Posterior vena cava (tissue), 2 donors: ENCODE results near the gene LDLRAD3. TPM values are rescaled to one million over a fixed set of nuclear protein-coding genes. Genes with fewer than 3 reads are reported as not detected.

Experiments used
- DNase-seq: peaks from one replicate; pipeline ENCODE4 v3.0.0-alpha.2; 2020; ENCODE audit warnings: low spot score
- intact Hi-C, 2 donors: fragments of 100-400 bp; cut with DNase I; formaldehyde crosslinking; loops; one replicate each; pipeline versions ENCODE4 v1.14.1 to v1.14.2; 2022 to 2023
- total RNA-seq, 2 donors: library from RNA; stranded (reverse); fragmentation: NEBNext Ultra II Directional; extraction: Animal tissue kit (Norgen Biotek cat#: 25700); gene quantifications; one replicate each; pipeline ENCODE4 v1.2.1, GENCODE V29; 2021
- donor health status: DM: yes; HTN: yes; CAD: no.
- donor health status: DM: yes; HTN: yes; CAD: no.

Gene LDLRAD3
- total RNA-seq, 2 donors from 2014 or later: 12.4 to 18.4 TPM

DNA sequence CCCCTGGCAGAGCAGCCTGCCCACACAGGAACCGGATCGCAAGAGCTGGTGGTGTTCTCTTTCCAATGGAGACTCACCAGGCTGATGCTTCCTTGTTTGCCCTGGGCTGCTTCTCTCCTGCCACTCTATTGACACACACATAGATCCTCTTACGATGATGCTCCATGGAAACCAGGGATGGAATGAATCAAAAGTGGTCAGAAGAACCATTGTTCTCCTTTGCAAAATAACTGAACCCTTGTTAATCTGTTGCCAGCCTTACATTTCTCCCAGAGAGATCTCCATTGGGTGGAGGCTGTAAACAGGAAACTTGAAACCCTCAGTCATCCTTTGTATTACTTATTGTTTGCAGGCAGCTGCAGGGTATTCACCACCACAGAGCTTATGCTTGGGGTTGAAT, 24.6 kb upstream of the LDLRAD3 start:
- intact Hi-C loops: no loop called here
- no peak for DNase-seq

GRCh38 chr11:35923452-35923851, 20.4 kb upstream of the LDLRAD3 start:
- no peak for DNase-seq
- intact Hi-C loops: loop anchor here in 1 of 2 donors (10.0 kb wide), 1 partner anchor 1909 kb away; no protein-coding TSS in a partner anchor

DNA sequence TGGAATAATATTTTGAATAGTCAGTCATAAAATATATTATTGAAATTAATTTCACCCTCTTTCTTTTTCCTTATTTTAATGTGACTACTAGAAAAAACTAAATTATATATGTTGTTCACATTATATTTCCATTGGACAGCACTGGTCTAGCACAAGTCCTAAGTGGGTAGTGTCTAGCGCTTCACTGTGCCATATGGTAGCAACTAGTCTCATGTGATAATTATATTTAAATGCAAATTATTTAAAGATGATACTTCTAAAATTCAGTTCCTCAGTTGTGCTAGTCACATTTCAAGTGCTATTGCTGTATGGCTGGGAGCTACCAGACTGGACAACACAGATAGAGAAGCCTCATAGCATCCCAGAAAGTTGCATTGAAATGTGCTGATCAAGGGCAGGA, 19.1 kb upstream of the LDLRAD3 start:
- intact Hi-C loops: loop anchor here in 1 of 2 donors (10.0 kb wide), 1 partner anchor 1910 kb away; no protein-coding TSS in a partner anchor

GRCh38 chr11:35927104-35927503, 16.8 kb upstream of the LDLRAD3 start:
- no peak for DNase-seq
- intact Hi-C loops: loop anchor here in 1 of 2 donors (10.0 kb wide), 1 partner anchor 1912 kb away; no protein-coding TSS in a partner anchor

More for the DNA sequence above, 19.1 kb upstream of the LDLRAD3 start:
- no peak for DNase-seq

GRCh38 chr11:35927682-35928081, 16.2 kb upstream of the LDLRAD3 start:
- peak; percentile 84 for DNase-seq
- intact Hi-C loops: loop anchor here in 1 of 2 donors (10.0 kb wide), 1 partner anchor 1913 kb away; no protein-coding TSS in a partner anchor

GRCh38 chr11:35928688-35929395, 15.0 kb upstream of the LDLRAD3 start:
- DNase-seq: no peak
- intact Hi-C loops: loop anchor here in 1 of 2 donors (10.0 kb wide), 1 partner anchor 1914 kb away; no protein-coding TSS in a partner anchor

DNA sequence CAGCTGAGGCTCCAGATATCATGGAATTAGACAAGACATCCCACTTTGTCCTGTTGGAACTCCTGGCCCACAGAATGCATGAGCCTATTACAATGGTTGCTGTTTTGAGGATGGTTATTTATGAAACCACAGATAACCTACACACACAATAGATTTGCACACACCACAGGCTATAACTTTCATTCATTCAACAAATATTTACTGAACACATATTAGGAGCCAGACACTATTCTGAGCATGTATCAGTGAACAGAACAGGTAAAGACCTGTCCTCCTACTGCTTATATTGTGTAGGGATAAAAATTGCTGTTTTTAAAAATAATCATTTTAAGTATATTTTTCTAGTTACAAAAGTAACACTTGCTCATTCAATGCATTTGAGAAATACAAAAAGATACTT, 13.4 kb upstream of the LDLRAD3 start:
- DNase-seq: no peak
- intact Hi-C loops: no loop called here

GRCh38 chr11:35932121-35932520, 11.7 kb upstream of the LDLRAD3 start:
- intact Hi-C loops: no loop called here
- DNase-seq: no peak

GRCh38 chr11:35932681-35933319, 11.1 kb upstream of the LDLRAD3 start:
- no peak for DNase-seq
- intact Hi-C loops: no loop called here

- intact Hi-C loops: no loop called here
- no peak for DNase-seq
Observed at GRCh38 chr11:35933320-35933871, 10.5 kb upstream of the LDLRAD3 start.

DNA sequence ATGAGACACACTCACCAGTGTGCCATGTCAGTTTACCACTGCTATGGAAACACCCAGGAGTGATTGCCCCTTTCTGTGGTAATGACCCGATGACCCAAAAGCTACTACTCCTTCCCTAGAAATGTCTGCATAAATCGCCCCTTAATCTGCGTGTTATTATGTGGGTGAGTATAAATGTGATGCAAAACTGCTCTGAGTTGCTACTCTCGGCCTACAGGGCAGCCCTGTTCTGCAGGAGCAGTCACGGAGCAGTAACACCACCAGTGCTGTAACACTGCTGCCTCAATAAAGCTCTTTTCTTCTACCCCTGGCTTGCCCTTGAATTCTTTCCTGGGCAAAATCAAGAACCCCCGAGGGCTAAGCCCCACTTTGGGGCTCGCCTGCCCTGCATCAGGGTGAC, 9.6 kb upstream of the LDLRAD3 start:
- DNase-seq: no peak
- intact Hi-C loops: no loop called here

GRCh38 chr11:35934981-35935380, 8.9 kb upstream of the LDLRAD3 start:
- no peak for DNase-seq

DNA sequence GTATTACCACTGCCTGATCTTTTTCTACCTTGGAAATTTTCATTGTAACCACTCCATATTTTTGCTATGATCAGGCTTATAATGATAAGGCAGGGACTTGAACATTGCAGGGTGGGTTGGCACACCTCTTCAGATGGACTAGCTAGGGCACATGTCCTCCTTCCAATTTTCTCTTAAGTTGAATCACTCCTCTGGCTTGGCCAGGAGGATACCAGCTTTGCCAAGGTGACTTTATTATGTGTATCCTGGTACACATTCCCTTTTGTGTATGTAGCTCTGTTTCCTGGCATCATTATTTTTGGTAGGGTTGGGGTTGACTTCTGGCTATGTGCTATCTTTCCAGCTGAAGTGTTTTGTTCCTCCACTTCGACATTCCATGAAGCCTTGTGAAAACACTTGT, 8.5 kb upstream of the LDLRAD3 start:
- no peak for DNase-seq
- intact Hi-C loops: no loop called here

More at GRCh38 chr11:35934981-35935380, 8.9 kb upstream of the LDLRAD3 start:
- intact Hi-C loops: no loop called here

- no peak for DNase-seq
- intact Hi-C loops: no loop called here
Observed at GRCh38 chr11:35937111-35937510, 6.8 kb upstream of the LDLRAD3 start.

- intact Hi-C loops: no loop called here
- DNase-seq: no peak
Observed at GRCh38 chr11:35937700-35938099, 6.2 kb upstream of the LDLRAD3 start.

DNA sequence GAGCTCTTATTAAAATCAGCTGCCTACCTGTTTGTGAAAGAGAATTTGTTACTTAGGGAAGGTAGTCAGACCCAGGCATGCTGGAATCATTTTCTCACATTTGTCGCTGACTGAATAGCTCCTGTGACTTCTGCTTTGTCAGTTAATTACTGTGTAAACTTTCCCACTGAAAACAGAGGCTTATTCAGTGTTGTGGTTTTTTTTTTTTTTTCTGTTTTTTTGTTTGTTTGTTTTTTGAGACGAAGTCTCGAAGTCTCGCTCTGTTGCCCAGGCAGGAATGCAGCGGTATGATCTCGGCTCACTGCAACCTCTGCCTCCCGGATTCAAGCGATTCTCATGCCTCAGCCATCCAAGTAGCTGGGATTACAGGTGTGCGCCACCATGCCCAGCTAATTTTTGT, 5.6 kb upstream of the LDLRAD3 start:
- intact Hi-C loops: no loop called here
- DNase-seq: no peak

DNA sequence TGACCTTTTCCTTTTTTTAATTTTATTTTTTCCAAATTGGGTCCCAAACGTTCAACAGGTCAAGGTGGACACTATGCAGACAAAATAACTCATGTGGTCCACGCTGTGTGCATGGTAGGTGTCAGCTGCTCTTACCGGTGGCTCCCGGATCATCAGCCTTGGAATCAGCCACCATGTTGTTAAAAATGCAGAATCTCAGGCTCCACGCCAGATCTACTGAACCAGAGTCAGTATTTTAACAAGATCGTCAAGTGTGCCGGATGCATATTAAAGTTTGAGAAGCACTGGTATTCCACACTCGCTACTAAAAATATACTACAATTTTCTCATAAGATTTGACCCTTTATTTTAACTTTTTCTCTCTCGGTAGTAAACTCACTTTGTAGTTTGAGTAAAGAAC, 553 bp upstream of the LDLRAD3 start:
- intact Hi-C loops: loop anchor here (10.0 kb wide), 2 partner anchors 71 to 1239 kb away; no protein-coding TSS in a partner anchor
- DNase-seq: no peak

DNA sequence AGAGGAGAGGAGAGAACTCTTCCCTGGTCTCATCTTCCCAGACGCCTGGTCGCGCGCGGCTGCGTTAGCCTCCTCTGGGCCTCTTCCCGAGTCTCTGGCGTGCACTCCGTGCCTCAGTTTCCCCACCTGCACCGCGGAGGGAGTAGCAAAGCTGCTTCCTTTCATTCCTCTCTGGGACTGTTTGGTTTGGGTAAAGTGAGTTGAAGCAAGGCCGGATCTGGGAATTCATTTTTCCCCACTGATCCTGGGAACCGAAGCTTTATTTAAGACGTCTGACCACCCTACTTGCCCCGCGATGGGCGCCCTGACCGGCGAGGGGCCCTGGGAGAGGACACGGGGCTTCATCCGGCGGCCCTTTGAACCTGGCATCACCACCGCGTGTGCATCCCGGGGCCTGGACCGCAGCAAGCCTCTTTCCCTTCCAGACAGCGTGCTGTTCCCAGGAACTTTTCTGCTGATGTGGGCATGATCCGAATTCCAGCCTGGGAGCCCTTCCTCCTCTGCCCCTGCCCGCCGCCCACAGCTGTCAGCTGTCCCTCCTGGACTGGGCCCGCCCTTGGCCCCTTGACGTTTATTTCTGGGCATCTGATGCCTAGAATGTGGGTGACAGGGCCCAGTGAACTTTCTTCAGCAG, 758 bp downstream of the LDLRAD3 start:
- intact Hi-C loops: loop anchor here (10.0 kb wide), 2 partner anchors 70 to 1240 kb away; no protein-coding TSS in a partner anchor

DNA sequence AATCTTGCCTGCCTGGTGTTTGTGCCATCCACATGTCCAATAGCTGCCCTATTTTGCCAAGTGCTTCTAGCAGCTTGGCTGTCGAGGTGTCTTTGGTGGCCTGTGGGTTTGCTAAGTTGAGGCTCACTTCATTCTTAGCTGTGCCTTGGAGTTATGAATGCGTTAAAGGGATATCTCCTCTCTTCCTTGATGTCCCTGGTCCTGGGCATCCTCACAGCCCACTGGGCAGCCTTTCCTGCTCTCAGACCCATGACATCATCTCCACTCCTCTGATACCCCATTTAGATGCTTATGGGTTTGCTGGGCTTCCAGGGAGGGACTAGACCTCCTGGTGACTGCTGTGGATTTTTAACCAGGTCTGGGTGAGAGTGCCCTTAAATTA, 1.3 kb downstream of the LDLRAD3 start:
- intact Hi-C loops: loop anchor here (10.0 kb wide), 2 partner anchors 70 to 1240 kb away; no protein-coding TSS in a partner anchor
- no peak for DNase-seq

More for the DNA sequence above, 758 bp downstream of the LDLRAD3 start:
- no peak for DNase-seq

- intact Hi-C loops: loop anchor here (10.0 kb wide), 2 partner anchors 68 to 1242 kb away; no protein-coding TSS in a partner anchor
- no peak for DNase-seq
Observed at GRCh38 chr11:35946766-35947165, 2.9 kb downstream of the LDLRAD3 start.
